ENCODE results near the gene CACHD1. TPM values are rescaled to one million over a fixed set of nuclear protein-coding genes. Genes with fewer than 3 reads are reported as not detected.

The CACHD1 gene
- total RNA-seq, 4 donors from 2014 or later = 7.7 to 20.1 (median 9.8) TPM

DNA sequence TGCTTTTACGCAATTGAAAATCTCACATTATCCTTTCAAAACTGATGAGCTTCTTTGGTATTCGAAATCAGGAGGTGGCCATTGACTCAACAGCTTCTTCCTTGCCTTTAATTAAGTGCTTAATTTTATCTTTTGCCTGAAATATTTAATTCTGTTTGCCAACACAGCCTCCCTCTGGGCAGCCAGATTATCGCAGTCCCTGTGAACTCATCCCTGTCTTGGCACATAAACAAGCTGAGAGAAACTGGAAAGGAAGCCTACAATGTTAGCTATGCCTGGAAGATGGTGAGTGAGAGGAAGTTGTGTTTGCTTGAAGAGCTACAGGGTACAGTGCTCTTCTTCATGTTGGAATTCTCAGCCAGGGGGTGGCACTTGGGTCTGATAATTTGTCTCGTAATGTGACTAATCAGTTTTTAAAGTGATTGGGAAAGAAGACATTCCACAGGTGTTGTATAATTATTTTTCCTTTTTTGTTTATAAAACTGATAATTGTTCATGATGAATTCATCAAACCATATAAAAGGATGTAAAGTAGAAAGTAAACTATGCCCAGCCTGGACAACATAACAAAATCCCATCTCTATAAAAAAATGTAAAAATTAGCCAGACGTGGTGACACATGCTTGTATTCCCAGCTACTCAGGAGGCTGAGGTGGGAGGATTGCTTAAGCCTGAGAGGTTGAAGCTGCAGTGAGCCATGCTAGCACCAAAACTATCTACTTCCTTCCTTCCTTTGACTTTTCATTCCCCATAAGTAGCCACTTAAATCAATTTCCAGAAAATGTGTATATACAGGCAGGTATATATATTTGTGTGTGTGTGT, 184.8 kb downstream of the CACHD1 start:
- WGBS, 2 donors (ENCODE audit: low coverage in 1 of 2) = 59 to 72% methylated on average over 5 of the region's 5 CpGs
- Histone ChIP-seq H3K36me3 (peaks cover 0 to 19% of the 10 kb centered on the region in 2 donors), H3K9me3 (no peaks in the 10 kb centered on the region), H3K4me3 (no peak overlapping the region), H3K27me3 (no peaks in the 10 kb centered on the region), H3K4me1 (peaks cover 0 to 7% (median 0%) of the 10 kb centered on the region in 3 donors), H3K27ac (no peak overlapping the region)
- TF ChIP-seq, protein P1, sequence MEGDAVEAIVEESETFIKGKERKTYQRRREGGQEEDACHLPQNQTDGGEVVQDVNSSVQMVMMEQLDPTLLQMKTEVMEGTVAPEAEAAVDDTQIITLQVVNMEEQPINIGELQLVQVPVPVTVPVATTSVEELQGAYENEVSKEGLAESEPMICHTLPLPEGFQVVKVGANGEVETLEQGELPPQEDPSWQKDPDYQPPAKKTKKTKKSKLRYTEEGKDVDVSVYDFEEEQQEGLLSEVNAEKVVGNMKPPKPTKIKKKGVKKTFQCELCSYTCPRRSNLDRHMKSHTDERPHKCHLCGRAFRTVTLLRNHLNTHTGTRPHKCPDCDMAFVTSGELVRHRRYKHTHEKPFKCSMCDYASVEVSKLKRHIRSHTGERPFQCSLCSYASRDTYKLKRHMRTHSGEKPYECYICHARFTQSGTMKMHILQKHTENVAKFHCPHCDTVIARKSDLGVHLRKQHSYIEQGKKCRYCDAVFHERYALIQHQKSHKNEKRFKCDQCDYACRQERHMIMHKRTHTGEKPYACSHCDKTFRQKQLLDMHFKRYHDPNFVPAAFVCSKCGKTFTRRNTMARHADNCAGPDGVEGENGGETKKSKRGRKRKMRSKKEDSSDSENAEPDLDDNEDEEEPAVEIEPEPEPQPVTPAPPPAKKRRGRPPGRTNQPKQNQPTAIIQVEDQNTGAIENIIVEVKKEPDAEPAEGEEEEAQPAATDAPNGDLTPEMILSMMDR (IDR thresholded peaks at IDR 0.05) = peak in 3 of 4 experiments; percentile 21 to 42 (median 34)
- TF ChIP-seq POLR2A (IDR thresholded peaks at IDR 0.05) = no peak
- ATAC-seq = no peak

DNA sequence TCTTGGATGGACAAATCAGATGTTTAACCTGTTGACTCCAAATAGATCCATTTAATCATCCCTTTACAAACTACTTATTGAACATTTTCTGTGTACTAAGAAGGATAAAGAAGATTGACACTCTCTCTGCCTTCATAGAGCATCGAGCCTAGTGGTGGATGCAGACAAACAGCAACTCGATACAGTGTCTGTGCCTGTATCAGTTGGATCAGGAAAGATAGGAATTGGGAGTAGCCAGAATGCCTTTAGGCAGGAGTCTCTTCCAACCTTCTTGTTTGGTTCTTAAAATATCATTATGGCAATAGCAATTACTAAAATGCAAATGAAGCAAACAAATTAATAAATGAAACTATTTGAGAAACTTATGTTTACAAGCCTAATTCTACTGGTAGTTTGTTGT, 185.9 kb downstream of the CACHD1 start:
- TF ChIP-seq, protein P1 (IDR thresholded peaks at IDR 0.05) = no peak
- TF ChIP-seq POLR2A (IDR thresholded peaks at IDR 0.05) (no peak), POLR2AphosphoS5 (IDR thresholded peaks at IDR 0.05) (no peak), EP300 (IDR thresholded peaks at IDR 0.05) (no peak)
- ATAC-seq = no peak
- H3K27ac ChIP-seq = no peak overlapping the region
- peaks cover 0 to 7% (median 0%) of the 10 kb centered on the region in 3 donors for H3K4me1 ChIP-seq
- H3K27me3 ChIP-seq = no peaks in the 10 kb centered on the region
- H3K9me3 ChIP-seq = no peaks in the 10 kb centered on the region
- peaks cover 0 to 22% of the 10 kb centered on the region in 2 donors for H3K36me3 ChIP-seq
- WGBS, 2 donors (ENCODE audit: low coverage in 1 of 2) = 69 to 85% methylated on average over 2 of the region's 2 CpGs
- no peak overlapping the region for H3K4me3 ChIP-seq

DNA sequence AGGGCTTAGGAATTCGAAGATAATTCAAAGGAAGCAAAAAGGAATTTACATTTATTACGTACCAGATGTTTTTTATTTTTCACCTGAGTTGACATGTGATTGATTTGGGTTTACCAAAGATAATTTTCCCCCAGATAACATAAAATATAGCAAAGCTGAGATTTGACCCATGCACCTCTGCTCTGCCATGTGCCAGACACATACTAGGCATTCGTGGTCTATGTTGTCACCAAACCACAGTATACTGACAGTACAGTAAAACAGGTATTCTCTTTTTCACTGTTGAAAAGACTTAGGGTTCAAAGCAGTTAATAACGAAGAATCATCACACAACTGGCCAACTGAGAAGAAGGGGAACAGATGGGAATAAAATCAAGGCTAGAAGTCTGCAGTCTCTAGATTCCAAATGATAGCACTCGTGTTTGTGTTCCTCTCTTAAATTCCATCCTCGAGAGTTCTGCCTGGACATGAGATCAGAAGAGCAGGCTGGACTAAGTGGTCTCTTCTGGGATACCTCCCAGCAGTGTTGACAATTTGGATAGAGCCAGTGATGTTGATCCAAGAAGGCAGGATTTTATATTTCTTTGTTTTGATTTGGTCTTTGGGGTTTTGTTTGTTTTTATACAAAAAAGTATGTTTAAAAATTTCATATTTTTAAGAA, 189.7 kb downstream of the CACHD1 start:
- ATAC-seq = no peak
- no peak for TF ChIP-seq EP300 (IDR thresholded peaks at IDR 0.05)
- no peak for TF ChIP-seq POLR2A (IDR thresholded peaks at IDR 0.05)
- TF ChIP-seq, protein P1 (IDR thresholded peaks at IDR 0.05) = no peak

DNA sequence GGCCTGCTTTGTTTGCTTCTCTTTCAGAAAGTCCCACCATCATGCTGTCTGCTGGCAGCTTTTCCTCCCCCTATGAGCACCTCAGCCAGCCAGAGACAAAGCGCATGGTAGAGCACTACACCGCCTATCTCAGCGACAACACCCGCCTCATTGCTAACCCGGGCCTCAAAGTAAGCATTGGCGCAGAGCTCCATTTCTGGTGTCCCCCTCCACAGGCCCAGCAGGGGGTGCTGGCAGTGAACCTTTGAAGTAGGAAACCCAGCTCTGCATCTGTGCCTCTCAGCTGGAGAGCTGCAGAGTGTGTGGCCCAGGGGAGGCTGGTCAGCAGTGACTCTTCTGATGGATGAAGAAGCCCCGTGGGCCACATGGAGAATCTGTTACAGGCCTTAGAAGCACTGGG, 193.7 kb downstream of the CACHD1 start:
- WGBS, 2 donors (ENCODE audit: low coverage in 1 of 2) = 11 to 80% methylated on average over 1 of the region's 7 CpGs
- TF ChIP-seq POLR2AphosphoS5 (IDR thresholded peaks at IDR 0.05) (no peak), EP300 (IDR thresholded peaks at IDR 0.05) (no peak), POLR2A (IDR thresholded peaks at IDR 0.05) (no peak)
- TF ChIP-seq, protein P1 (IDR thresholded peaks at IDR 0.05) = no peak
- ATAC-seq = no peak
- Histone ChIP-seq H3K9me3 (no peaks in the 10 kb centered on the region), H3K36me3 (peaks cover 0 to 46% of the 10 kb centered on the region in 2 donors), H3K27ac (no peak overlapping the region), H3K27me3 (no peaks in the 10 kb centered on the region), H3K4me3 (no peak overlapping the region), H3K4me1 (no peaks in the 10 kb centered on the region)

More for the DNA sequence above, 189.7 kb downstream of the CACHD1 start:
- 78 to 89% methylated on average over 5 to 6 of the region's 6 CpGs for WGBS, 2 donors (ENCODE audit: low coverage in 1 of 2)
- no peaks in the 10 kb centered on the region for H3K9me3 ChIP-seq
- H3K36me3 ChIP-seq = peaks cover 0 to 28% of the 10 kb centered on the region in 2 donors
- no peaks in the 10 kb centered on the region for H3K27me3 ChIP-seq
- peaks cover 0 to 2% (median 0%) of the 10 kb centered on the region in 3 donors for H3K4me1 ChIP-seq
- no peak overlapping the region for H3K4me3 ChIP-seq
- no peak overlapping the region for H3K27ac ChIP-seq

Measured in gastroesophageal sphincter (tissue), 4 donors.